ENCODE measurements around the gene BTN1A1. TPM values are rescaled to one million over a fixed set of nuclear protein-coding genes. Genes with fewer than 3 reads are reported as not detected.

The BTN1A1 gene
- total and polyA plus RNA-seq, 9 of the 15 experiments (the other 6 are each of a cell fraction or from before 2014, with no cell fraction given), result 0.01 to 0.15 (median 0.06) TPM; not detected in 4

DNA sequence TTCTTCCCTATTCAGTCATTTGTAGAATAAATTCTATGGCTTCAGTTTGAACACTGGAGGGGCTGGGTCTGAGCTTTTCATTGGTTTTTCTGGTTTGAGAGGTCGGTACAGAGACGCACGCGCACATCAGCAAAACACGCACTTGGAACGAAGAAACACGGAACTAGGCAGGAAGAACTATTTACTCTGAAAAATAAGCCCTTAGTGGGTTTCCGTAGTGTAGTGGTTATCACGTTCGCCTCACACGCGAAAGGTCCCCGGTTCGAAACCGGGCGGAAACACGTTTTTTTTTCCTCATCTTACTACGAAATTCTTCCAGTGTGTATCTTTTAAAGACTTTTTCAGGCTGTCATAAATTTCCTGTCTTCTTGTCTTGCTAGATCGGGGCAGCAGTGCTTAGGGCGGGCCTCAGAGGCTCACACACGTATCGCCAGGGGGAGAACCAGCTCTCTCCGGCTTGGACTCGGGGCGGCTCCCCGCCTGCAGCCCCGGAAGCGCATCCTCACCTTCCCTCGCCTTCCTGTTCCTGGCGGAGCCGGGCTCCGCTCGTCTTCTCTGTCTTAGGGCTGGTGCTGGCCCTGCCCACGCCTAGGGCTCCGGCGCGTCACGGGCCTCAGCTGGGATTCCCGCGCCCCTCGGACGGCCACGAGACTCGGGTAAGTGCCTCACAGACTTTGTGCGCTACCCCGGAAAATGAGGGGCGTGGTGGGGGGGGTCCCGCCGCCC is 37.9 kb downstream of the BTN1A1 start, which contains the start of gene HMGN4:
HMGN4 (plus strand) TSS at position 521 of the 726 bp plus-strand sequence. CDS start 6,841 bp downstream, outside the sequence.
- no peak for FAIRE-seq
- Histone ChIP-seq H4K20me1 (replicated peaks; ENCODE audit: control insufficient read depth, insufficient read depth, low read length) (no peaks in the 10 kb centered on the region; the same call in 1 of the 2 replicates), H3K4me1 (replicated peaks in 1 of 2; ENCODE audit: control insufficient read depth in 2 of 2, insufficient read depth in 2 of 2, low read length in 2 of 2) (peaks cover 14 to 22% of the 10 kb centered on the region in 2 experiments), H3K4me3 (peak within 1 kb of the TSS; percentile 67), H3K79me2 (ENCODE audit: control insufficient read depth, insufficient read depth, low read length) (peaks cover 43% of the 10 kb centered on the region), H3K27me3 (ENCODE audit: control insufficient read depth in 2 of 2, insufficient read depth in 2 of 2, low read length in 2 of 2) (no peaks in the 10 kb centered on the region), H3K9me3 (replicated peaks; ENCODE audit: control insufficient read depth, insufficient read depth, low read depth, low read length) (no peaks in the 10 kb centered on the region), H3K27ac (ENCODE audit: extremely low read depth, low read depth, low read length) (peak within 1 kb of the TSS; percentile 86), H2AFZ (ENCODE audit: low read depth, low read length) (peak within 1 kb of the TSS; percentile 98), H3K9ac (ENCODE audit: insufficient read depth in 1 of 2, low read depth in 2 of 2, low read length in 2 of 2) (peak within 1 kb of the TSS; percentile 80 to 95), H3K4me2 (ENCODE audit: insufficient read depth, low read length) (peak within 1 kb of the TSS; percentile 94), H3K9me1 (ENCODE audit: control insufficient read depth, insufficient read depth, low read length) (no peaks in the 10 kb centered on the region), H3K36me3 (ENCODE audit: control insufficient read depth, insufficient read depth, low read length) (peaks cover 30% of the 10 kb centered on the region)
- ChIA-PET POLR2A (interaction anchor here (0.5 to 4.2 kb wide), 38 partner anchors 8 to 1055 kb away, joined by 3 to 26 read pairs (median 4); a partner anchor contains a TSS), CTCF (ENCODE audit: low intra/inter-chr PET ratio) (interaction anchor here (0.7 kb wide), 1 partner anchor 197 kb away, joined by 3 read pairs; no protein-coding TSS in a partner anchor)
- in situ Hi-C loops (cut with MboI) (no loop called here), intact Hi-C loops (cut with micrococcal nuclease) (loop anchor here (1.0 to 5.0 kb wide), 4 partner anchors 15 to 226 kb away; no protein-coding TSS in a partner anchor)
- peak; percentile 91 for ATAC-seq
- WGBS (ENCODE audit: insufficient coverage, low coverage, missing lambda C conversion rate), result under 1% methylated on average over 49 of the region's 49 CpGs
- peak; percentile 90 to 95 (median 91) for DNase-seq (ENCODE audit: extremely low read depth in 1 of 4, low spot score in 3 of 4)
- no TSS peak for BruUV-seq (replicated peaks)
- TF ChIP-seq POU5F1 (IDR thresholded peaks at IDR 0.05; ENCODE audit: borderline replicate concordance, low read depth, low read length, partially characterized antibody) (no peak), CHD4 (IDR thresholded peaks at IDR 0.05; ENCODE audit: insufficient read depth, insufficient replicate concordance, low read depth, low read length, poor library complexity, severe bottlenecking) (no peak), HOXB6 (CRISPR knock-in tag; IDR thresholded peaks at IDR 0.05; ENCODE audit: borderline replicate concordance) (no peak)
- TF ChIP-seq, protein P1, sequence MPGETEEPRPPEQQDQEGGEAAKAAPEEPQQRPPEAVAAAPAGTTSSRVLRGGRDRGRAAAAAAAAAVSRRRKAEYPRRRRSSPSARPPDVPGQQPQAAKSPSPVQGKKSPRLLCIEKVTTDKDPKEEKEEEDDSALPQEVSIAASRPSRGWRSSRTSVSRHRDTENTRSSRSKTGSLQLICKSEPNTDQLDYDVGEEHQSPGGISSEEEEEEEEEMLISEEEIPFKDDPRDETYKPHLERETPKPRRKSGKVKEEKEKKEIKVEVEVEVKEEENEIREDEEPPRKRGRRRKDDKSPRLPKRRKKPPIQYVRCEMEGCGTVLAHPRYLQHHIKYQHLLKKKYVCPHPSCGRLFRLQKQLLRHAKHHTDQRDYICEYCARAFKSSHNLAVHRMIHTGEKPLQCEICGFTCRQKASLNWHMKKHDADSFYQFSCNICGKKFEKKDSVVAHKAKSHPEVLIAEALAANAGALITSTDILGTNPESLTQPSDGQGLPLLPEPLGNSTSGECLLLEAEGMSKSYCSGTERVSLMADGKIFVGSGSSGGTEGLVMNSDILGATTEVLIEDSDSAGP (CRISPR knock-in tag; IDR thresholded peaks at IDR 0.05), result no peak
- TF ChIP-seq, protein P2, sequence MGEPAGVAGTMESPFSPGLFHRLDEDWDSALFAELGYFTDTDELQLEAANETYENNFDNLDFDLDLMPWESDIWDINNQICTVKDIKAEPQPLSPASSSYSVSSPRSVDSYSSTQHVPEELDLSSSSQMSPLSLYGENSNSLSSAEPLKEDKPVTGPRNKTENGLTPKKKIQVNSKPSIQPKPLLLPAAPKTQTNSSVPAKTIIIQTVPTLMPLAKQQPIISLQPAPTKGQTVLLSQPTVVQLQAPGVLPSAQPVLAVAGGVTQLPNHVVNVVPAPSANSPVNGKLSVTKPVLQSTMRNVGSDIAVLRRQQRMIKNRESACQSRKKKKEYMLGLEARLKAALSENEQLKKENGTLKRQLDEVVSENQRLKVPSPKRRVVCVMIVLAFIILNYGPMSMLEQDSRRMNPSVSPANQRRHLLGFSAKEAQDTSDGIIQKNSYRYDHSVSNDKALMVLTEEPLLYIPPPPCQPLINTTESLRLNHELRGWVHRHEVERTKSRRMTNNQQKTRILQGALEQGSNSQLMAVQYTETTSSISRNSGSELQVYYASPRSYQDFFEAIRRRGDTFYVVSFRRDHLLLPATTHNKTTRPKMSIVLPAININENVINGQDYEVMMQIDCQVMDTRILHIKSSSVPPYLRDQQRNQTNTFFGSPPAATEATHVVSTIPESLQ (CRISPR knock-in tag; IDR thresholded peaks at IDR 0.05), result 0 out of 2 replicates have a peak, but pooled peaks have one; percentile 9
- TF ChIP-seq, protein P3, sequence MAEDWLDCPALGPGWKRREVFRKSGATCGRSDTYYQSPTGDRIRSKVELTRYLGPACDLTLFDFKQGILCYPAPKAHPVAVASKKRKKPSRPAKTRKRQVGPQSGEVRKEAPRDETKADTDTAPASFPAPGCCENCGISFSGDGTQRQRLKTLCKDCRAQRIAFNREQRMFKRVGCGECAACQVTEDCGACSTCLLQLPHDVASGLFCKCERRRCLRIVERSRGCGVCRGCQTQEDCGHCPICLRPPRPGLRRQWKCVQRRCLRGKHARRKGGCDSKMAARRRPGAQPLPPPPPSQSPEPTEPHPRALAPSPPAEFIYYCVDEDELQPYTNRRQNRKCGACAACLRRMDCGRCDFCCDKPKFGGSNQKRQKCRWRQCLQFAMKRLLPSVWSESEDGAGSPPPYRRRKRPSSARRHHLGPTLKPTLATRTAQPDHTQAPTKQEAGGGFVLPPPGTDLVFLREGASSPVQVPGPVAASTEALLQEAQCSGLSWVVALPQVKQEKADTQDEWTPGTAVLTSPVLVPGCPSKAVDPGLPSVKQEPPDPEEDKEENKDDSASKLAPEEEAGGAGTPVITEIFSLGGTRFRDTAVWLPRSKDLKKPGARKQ (CRISPR knock-in tag; IDR thresholded peaks at IDR 0.05), result no peak
- TF ChIP-seq, protein P4, sequence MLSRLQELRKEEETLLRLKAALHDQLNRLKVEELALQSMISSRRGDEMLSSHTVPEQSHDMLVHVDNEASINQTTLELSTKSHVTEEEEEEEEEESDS (CRISPR knock-in tag; IDR thresholded peaks at IDR 0.05), result no peak
- TF ChIP-seq, protein P5, sequence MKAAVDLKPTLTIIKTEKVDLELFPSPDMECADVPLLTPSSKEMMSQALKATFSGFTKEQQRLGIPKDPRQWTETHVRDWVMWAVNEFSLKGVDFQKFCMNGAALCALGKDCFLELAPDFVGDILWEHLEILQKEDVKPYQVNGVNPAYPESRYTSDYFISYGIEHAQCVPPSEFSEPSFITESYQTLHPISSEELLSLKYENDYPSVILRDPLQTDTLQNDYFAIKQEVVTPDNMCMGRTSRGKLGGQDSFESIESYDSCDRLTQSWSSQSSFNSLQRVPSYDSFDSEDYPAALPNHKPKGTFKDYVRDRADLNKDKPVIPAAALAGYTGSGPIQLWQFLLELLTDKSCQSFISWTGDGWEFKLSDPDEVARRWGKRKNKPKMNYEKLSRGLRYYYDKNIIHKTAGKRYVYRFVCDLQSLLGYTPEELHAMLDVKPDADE (conservative IDR thresholded peaks at IDR 0.05; ENCODE audit: control insufficient read depth, low read depth, low read length), result peak; percentile 72; the same call in 1 of the 2 replicates
- TF ChIP-seq, protein P6, sequence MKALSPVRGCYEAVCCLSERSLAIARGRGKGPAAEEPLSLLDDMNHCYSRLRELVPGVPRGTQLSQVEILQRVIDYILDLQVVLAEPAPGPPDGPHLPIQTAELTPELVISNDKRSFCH (CRISPR knock-in tag; IDR thresholded peaks at IDR 0.05), result no peak
- TF ChIP-seq, protein P6 (tag; IDR thresholded peaks at IDR 0.05), result no peak
- TF ChIP-seq, protein P7, sequence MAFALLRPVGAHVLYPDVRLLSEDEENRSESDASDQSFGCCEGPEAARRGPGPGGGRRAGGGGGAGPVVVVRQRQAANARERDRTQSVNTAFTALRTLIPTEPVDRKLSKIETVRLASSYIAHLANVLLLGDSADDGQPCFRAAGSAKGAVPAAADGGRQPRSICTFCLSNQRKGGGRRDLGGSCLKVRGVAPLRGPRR (CRISPR knock-in tag; IDR thresholded peaks at IDR 0.05), result no peak; the same call in 1 of the 2 replicates
